SK-N-SH treated with all-trans-retinoic acid at 6 μM for 48 hours (cell line): Measurements from ENCODE around the gene PIPOX.

Source experiments
- ATAC-seq: fragments of 200-7000 bp; cut with Tn5 transposase; 3 replicates; pipeline ENCODE4 v1.9.1; 2020; ENCODE audit warnings: mild to moderate bottlenecking, moderate library complexity
- CSDC2 ChIP-seq: fragments of 250-450 bp; sonication (Bioruptor Pico); IDR thresholded peaks from 2 replicates; pipeline ENCODE4 v1.5.0; 2020; ENCODE audit warnings: mild to moderate bottlenecking, moderate library complexity
- ESRRG ChIP-seq: fragments of 250-450 bp; sonication (Bioruptor Pico); IDR thresholded peaks from 2 replicates; pipeline ENCODE4 v1.6.1; 2021; ENCODE audit warnings: mild to moderate bottlenecking
- GLIS3 ChIP-seq: fragments of 250-450 bp; sonication (Bioruptor Pico); IDR thresholded peaks from 2 replicates; pipeline ENCODE4 v1.5.0; 2020; ENCODE audit warnings: mild to moderate bottlenecking, moderate library complexity
- ISL1 ChIP-seq: fragments of 250-450 bp; sonication (Bioruptor Pico); IDR thresholded peaks from 2 replicates; pipeline ENCODE4 v2.1.2; 2022; ENCODE audit warnings: mild to moderate bottlenecking, moderate library complexity
- OSR1 ChIP-seq: fragments of 250-450 bp; sonication (Bioruptor Pico); IDR thresholded peaks from 2 replicates; pipeline ENCODE4 v1.8.0; 2022; ENCODE audit warnings: moderate library complexity, mild to moderate bottlenecking, inconsistent platforms
- PPARA ChIP-seq: fragments of 250-450 bp; sonication (Bioruptor Pico); IDR thresholded peaks from 2 replicates; pipeline ENCODE4 v1.5.0; 2020; ENCODE audit warnings: mild to moderate bottlenecking, borderline replicate concordance
- RARB ChIP-seq: fragments of 250-450 bp; sonication (Bioruptor Pico); IDR thresholded peaks from 2 replicates; pipeline ENCODE4 v1.8.0; 2021; ENCODE audit warnings: mild to moderate bottlenecking, moderate library complexity
- TCF4 ChIP-seq: fragments of 250-450 bp; sonication (Bioruptor Pico); IDR thresholded peaks from 2 replicates; pipeline ENCODE4 v1.8.0; 2021; ENCODE audit warnings: mild to moderate bottlenecking, moderate library complexity, borderline replicate concordance
- TOX ChIP-seq: fragments of 250-450 bp; sonication (Bioruptor Pico); IDR thresholded peaks from 2 replicates; pipeline ENCODE4 v1.8.0; 2021; ENCODE audit warnings: mild to moderate bottlenecking, moderate library complexity, borderline replicate concordance
- ZC3H10 ChIP-seq: fragments of 250-450 bp; sonication (Bioruptor Pico); IDR thresholded peaks from 2 replicates; pipeline ENCODE4 v1.5.1; 2021; ENCODE audit warnings: mild to moderate bottlenecking, moderate library complexity
- ZFP3 ChIP-seq: fragments of 250-450 bp; sonication (Bioruptor Pico); IDR thresholded peaks from 2 replicates; pipeline ENCODE4 v1.5.0; 2020; ENCODE audit warnings: mild to moderate bottlenecking, moderate library complexity
- ZFP30 ChIP-seq: fragments of 450-650 bp; formaldehyde crosslinking; IDR thresholded peaks from 2 replicates; pipeline ENCODE4 v1.5.0; 2022; ENCODE audit warnings: mild to moderate bottlenecking, moderate library complexity
- ZNF565 ChIP-seq: fragments of 450-650 bp; formaldehyde crosslinking; conservative IDR thresholded peaks from 2 replicates; pipeline ENCODE4 v1.5.0; 2020; ENCODE audit warnings: low read depth, mild to moderate bottlenecking, moderate library complexity
- ZNF70 ChIP-seq: fragments of 450-650 bp; formaldehyde crosslinking; IDR thresholded peaks from 2 replicates; pipeline ENCODE4 v1.5.0; 2020; ENCODE audit warnings: mild to moderate bottlenecking, moderate library complexity
- ZNF8 ChIP-seq: fragments of 450-650 bp; formaldehyde crosslinking; IDR thresholded peaks from 2 replicates; pipeline ENCODE4 v1.5.0; 2020; ENCODE audit warnings: mild to moderate bottlenecking, moderate library complexity
- TF ChIP-seq, protein P1 (sequence below): fragments of 250-450 bp; sonication (Bioruptor Pico); IDR thresholded peaks from 2 replicates; pipeline ENCODE4 v1.8.0; 2021; ENCODE audit warnings: low read depth, mild to moderate bottlenecking, moderate library complexity, borderline replicate concordance
- TF ChIP-seq, protein P2 (sequence below): fragments of 250-450 bp; sonication (Bioruptor Pico); IDR thresholded peaks from 2 replicates; pipeline ENCODE4 v1.5.1; 2020; ENCODE audit warnings: low read depth, mild to moderate bottlenecking, moderate library complexity
- TF ChIP-seq, protein P3 (sequence below): fragments of 250-450 bp; sonication (Bioruptor Pico); IDR thresholded peaks from 2 replicates; pipeline ENCODE4 v1.8.0; 2020; ENCODE audit warnings: mild to moderate bottlenecking, moderate library complexity, borderline replicate concordance
- TF ChIP-seq, protein P4 (sequence below): fragments of 250-450 bp; sonication (Bioruptor Pico); IDR thresholded peaks from 2 replicates; pipeline ENCODE4 v1.5.1; 2021; ENCODE audit warnings: mild to moderate bottlenecking, moderate library complexity
- TF ChIP-seq, protein P5 (sequence below): fragments of 250-450 bp; sonication (Bioruptor Pico); IDR thresholded peaks from 2 replicates; pipeline ENCODE4 v1.5.0; 2020; ENCODE audit warnings: mild to moderate bottlenecking, moderate library complexity

Gene PIPOX

DNA sequence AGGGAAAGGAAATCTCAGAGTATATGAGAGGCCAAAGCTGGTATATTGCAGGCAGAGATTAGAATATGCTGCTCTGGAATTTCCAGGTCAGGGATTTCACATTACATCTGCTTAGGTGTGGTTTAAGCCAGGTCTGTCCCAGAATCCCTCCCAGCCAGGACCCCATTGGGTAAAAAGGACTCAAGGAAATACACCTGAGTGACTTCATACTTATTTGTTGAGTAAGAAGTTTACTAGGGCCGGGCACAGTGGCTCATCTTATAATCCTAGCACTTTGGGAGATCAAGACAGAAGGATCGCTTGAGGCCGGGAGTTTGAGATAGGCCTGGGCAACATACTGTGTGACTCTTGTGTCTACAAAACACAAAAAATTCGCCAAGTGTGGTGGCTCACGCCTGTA, 7.2 kb downstream of the PIPOX start (continued):
- TF ChIP-seq ZFP30: no peak

DNA sequence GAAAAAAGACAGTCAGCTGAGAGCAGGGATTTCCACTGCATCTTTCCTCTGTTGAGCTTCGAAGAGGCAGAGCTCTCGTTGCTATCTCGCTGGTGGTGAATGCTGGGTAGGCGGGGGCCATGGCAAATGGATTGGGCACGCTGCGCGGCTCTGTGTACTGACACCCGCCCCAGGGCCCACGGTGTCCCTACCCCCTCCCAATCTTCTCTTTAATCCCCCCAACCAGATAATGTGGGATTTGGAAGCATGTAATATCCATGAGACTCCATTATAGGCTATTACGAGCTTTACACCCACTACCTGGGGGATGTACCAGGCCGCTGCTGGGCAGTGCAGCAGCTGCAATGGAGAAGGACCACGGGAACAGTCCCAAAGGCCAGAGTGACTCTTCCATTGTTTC, 8.3 kb downstream of the PIPOX start:
- TF ChIP-seq, protein P1, sequence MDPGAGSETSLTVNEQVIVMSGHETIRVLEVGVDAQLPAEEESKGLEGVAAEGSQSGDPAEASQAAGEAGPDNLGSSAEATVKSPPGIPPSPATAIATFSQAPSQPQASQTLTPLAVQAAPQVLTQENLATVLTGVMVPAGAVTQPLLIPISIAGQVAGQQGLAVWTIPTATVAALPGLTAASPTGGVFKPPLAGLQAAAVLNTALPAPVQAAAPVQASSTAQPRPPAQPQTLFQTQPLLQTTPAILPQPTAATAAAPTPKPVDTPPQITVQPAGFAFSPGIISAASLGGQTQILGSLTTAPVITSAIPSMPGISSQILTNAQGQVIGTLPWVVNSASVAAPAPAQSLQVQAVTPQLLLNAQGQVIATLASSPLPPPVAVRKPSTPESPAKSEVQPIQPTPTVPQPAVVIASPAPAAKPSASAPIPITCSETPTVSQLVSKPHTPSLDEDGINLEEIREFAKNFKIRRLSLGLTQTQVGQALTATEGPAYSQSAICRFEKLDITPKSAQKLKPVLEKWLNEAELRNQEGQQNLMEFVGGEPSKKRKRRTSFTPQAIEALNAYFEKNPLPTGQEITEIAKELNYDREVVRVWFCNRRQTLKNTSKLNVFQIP (CRISPR knock-in tag): no peak
- no peak for TF ChIP-seq TOX (CRISPR knock-in tag)
- ATAC-seq: no peak

DNA sequence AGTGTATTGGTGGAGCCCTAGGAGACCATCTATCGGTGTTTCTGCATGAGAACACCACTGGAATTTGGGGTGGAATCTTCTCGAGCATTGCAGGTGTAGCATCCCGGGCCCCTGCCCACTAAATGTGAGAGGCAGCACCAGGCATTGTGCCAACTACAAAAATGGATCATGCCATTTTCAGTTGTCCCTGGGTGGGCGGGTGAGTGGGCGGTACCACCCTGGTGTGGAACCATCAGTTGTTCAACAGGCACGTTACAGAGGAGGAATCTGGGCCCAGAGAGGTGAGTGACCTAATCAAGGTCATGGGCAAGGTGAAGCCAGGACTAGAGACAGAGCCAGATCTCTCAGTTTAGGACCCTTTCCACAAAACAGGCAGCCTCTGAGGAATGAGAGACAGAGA, 8.8 kb downstream of the PIPOX start:
- TF ChIP-seq, protein P2, sequence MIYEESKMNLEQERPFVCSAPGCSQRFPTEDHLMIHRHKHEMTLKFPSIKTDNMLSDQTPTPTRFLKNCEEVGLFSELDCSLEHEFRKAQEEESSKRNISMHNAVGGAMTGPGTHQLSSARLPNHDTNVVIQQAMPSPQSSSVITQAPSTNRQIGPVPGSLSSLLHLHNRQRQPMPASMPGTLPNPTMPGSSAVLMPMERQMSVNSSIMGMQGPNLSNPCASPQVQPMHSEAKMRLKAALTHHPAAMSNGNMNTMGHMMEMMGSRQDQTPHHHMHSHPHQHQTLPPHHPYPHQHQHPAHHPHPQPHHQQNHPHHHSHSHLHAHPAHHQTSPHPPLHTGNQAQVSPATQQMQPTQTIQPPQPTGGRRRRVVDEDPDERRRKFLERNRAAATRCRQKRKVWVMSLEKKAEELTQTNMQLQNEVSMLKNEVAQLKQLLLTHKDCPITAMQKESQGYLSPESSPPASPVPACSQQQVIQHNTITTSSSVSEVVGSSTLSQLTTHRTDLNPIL (CRISPR knock-in tag): no peak
- ATAC-seq: no peak

DNA sequence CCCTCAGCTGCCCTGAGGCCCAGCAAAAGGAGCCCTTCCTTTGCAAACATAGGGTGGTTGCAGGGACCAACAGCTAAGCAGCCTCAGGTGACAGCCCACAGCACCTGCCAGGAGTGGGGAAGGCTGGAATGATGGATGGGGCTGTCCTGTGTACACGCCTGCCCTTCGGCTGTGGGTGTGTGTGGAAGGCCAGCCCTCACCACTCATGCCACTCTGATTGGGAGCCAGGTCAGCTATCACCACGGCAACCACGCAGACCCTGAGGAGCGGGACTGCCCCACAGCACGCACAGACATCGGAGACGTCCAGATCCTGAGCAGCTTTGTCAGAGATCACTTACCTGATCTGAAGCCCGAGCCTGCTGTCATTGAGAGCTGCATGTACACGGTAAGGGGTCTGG, 11.9 kb downstream of the PIPOX start:
- TF ChIP-seq, protein P2 (CRISPR knock-in tag): no peak
- TF ChIP-seq TCF4 (CRISPR knock-in tag) (no peak), ZC3H10 (CRISPR knock-in tag) (no peak), RARB (no peak), ESRRG (CRISPR knock-in tag) (no peak), ZFP30 (no peak), GLIS3 (CRISPR knock-in tag) (no peak), ISL1 (CRISPR knock-in tag) (no peak), ZNF8 (CRISPR knock-in tag) (no peak), CSDC2 (CRISPR knock-in tag) (no peak), ZNF565 (no peak)
- no peak; the same call in 2 of the 3 replicates for ATAC-seq

DNA sequence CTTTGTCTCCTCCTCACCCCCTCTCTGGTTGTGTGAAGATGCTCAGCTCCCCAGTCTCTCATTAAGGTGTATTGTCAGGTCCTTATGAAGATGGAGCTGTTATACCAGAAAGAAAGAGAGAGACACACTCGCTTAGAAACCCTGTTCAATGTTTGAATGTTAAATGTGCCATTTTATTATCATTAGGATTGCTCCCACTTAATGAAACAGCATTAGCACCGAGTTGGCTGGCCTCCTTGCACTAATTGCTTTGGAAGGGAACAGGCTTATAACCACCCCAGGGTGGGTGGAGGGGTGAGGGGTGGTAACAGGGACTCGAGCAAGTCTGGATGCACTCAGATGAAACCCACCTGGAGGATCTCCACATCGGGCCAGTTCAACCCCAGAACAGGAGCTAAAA, 14.4 kb downstream of the PIPOX start:
- ATAC-seq: no peak
- TF ChIP-seq RARB (no peak), CSDC2 (CRISPR knock-in tag) (no peak), ESRRG (CRISPR knock-in tag) (no peak), OSR1 (CRISPR knock-in tag) (no peak), PPARA (CRISPR knock-in tag) (no peak), ZNF565 (no peak), TOX (CRISPR knock-in tag) (no peak), TCF4 (CRISPR knock-in tag) (no peak)
- TF ChIP-seq, protein P3, sequence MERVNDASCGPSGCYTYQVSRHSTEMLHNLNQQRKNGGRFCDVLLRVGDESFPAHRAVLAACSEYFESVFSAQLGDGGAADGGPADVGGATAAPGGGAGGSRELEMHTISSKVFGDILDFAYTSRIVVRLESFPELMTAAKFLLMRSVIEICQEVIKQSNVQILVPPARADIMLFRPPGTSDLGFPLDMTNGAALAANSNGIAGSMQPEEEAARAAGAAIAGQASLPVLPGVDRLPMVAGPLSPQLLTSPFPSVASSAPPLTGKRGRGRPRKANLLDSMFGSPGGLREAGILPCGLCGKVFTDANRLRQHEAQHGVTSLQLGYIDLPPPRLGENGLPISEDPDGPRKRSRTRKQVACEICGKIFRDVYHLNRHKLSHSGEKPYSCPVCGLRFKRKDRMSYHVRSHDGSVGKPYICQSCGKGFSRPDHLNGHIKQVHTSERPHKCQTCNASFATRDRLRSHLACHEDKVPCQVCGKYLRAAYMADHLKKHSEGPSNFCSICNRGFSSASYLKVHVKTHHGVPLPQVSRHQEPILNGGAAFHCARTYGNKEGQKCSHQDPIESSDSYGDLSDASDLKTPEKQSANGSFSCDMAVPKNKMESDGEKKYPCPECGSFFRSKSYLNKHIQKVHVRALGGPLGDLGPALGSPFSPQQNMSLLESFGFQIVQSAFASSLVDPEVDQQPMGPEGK (CRISPR knock-in tag): no peak
- TF ChIP-seq, protein P4, sequence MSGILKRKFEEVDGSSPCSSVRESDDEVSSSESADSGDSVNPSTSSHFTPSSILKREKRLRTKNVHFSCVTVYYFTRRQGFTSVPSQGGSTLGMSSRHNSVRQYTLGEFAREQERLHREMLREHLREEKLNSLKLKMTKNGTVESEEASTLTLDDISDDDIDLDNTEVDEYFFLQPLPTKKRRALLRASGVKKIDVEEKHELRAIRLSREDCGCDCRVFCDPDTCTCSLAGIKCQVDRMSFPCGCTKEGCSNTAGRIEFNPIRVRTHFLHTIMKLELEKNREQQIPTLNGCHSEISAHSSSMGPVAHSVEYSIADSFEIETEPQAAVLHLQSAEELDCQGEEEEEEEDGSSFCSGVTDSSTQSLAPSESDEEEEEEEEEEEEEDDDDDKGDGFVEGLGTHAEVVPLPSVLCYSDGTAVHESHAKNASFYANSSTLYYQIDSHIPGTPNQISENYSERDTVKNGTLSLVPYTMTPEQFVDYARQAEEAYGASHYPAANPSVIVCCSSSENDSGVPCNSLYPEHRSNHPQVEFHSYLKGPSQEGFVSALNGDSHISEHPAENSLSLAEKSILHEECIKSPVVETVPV: no peak

DNA sequence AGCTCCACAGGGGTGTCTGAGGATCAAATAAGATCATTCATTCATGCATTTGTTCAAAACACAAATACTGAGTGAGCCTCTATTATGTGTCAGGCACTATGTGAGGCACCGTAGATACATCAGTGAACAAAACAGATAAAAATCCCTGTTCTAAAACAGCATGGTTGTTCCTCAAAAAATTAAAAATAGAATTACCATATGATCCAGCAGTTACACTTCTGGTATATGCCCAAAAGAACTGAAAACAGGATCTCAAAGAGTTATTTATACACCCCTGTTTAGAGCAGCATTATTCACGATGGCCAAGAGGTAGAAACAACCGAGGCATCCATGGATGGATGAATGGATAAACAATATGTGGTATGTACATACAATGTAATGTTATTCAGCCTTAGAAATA, 15.4 kb downstream of the PIPOX start:
- no peak for ATAC-seq
- no peak for TF ChIP-seq RARB
- TF ChIP-seq, protein P5, sequence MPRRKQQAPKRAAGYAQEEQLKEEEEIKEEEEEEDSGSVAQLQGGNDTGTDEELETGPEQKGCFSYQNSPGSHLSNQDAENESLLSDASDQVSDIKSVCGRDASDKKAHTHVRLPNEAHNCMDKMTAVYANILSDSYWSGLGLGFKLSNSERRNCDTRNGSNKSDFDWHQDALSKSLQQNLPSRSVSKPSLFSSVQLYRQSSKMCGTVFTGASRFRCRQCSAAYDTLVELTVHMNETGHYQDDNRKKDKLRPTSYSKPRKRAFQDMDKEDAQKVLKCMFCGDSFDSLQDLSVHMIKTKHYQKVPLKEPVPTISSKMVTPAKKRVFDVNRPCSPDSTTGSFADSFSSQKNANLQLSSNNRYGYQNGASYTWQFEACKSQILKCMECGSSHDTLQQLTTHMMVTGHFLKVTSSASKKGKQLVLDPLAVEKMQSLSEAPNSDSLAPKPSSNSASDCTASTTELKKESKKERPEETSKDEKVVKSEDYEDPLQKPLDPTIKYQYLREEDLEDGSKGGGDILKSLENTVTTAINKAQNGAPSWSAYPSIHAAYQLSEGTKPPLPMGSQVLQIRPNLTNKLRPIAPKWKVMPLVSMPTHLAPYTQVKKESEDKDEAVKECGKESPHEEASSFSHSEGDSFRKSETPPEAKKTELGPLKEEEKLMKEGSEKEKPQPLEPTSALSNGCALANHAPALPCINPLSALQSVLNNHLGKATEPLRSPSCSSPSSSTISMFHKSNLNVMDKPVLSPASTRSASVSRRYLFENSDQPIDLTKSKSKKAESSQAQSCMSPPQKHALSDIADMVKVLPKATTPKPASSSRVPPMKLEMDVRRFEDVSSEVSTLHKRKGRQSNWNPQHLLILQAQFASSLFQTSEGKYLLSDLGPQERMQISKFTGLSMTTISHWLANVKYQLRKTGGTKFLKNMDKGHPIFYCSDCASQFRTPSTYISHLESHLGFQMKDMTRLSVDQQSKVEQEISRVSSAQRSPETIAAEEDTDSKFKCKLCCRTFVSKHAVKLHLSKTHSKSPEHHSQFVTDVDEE (CRISPR knock-in tag): no peak
- TF ChIP-seq ZNF70 (CRISPR knock-in tag): no peak
- TF ChIP-seq ZFP3 (CRISPR knock-in tag): no peak
- no peak for TF ChIP-seq ISL1 (CRISPR knock-in tag)
- TF ChIP-seq GLIS3 (CRISPR knock-in tag): no peak
- TF ChIP-seq, protein P3 (CRISPR knock-in tag): no peak
- no peak for TF ChIP-seq ZNF565
- TF ChIP-seq, all 23 proteins: peak for 0
